ENCODE measurements around the gene RALB. TPM values are rescaled to one million over a fixed set of nuclear protein-coding genes. Genes with fewer than 3 reads are reported as not detected.

Gene RALB
- total RNA-seq, 1 donor from 2014 or later = 23.5 TPM

GRCh38 chr2:120312076-120312475 is 59.4 kb downstream of the RALB start:
- no peak overlapping the region for H3K4me3 Mint-ChIP-seq (ENCODE audit: unreplicated experiment)
- H3K9me3 Mint-ChIP-seq (ENCODE audit: low read depth) = no peaks in the 10 kb centered on the region
- H3K27ac Mint-ChIP-seq (ENCODE audit: unreplicated experiment) = no peak overlapping the region
- no peak for DNase-seq (ENCODE audit: low spot score)
- TF ChIP-seq CTCF (IDR thresholded peaks at IDR 0.05) = no peak
- peaks cover 10% of the 10 kb centered on the region for H3K4me1 Mint-ChIP-seq (ENCODE audit: low read depth)
- H3K36me3 Mint-ChIP-seq (ENCODE audit: low read depth) = no peaks in the 10 kb centered on the region
- H3K27me3 Mint-ChIP-seq (ENCODE audit: low read depth) = peaks cover 12% of the 10 kb centered on the region

- H3K27me3 Mint-ChIP-seq (ENCODE audit: low read depth) = peaks cover 12% of the 10 kb centered on the region
Measured at GRCh38 chr2:120312860-120313694, 60.4 kb downstream of the RALB start.

GRCh38 chr2:120313695-120314615 is 61.3 kb downstream of the RALB start:
- Mint-ChIP-seq H3K27ac (ENCODE audit: unreplicated experiment) (no peak overlapping the region), H3K4me1 (ENCODE audit: low read depth) (peaks cover 12% of the 10 kb centered on the region), H3K27me3 (ENCODE audit: low read depth) (peaks cover 14% of the 10 kb centered on the region), H3K9me3 (ENCODE audit: low read depth) (no peaks in the 10 kb centered on the region), H3K36me3 (ENCODE audit: low read depth) (no peaks in the 10 kb centered on the region), H3K4me3 (ENCODE audit: unreplicated experiment) (no peak overlapping the region)
- DNase-seq (ENCODE audit: low spot score) = peak; percentile 91
- TF ChIP-seq CTCF (IDR thresholded peaks at IDR 0.05) = no peak

More at GRCh38 chr2:120312860-120313694, 60.4 kb downstream of the RALB start:
- DNase-seq (ENCODE audit: low spot score) = peak; percentile 67
- Mint-ChIP-seq H3K4me3 (ENCODE audit: unreplicated experiment) (peak overlapping the region; percentile 69), H3K4me1 (ENCODE audit: low read depth) (peaks cover 10% of the 10 kb centered on the region), H3K9me3 (ENCODE audit: low read depth) (no peaks in the 10 kb centered on the region), H3K36me3 (ENCODE audit: low read depth) (no peaks in the 10 kb centered on the region), H3K27ac (ENCODE audit: unreplicated experiment) (no peak overlapping the region)
- peak; percentile 97 for TF ChIP-seq CTCF (IDR thresholded peaks at IDR 0.05)

- Mint-ChIP-seq H3K36me3 (ENCODE audit: low read depth) (no peaks in the 10 kb centered on the region), H3K4me3 (ENCODE audit: unreplicated experiment) (no peak overlapping the region), H3K27ac (ENCODE audit: unreplicated experiment) (no peak overlapping the region), H3K9me3 (ENCODE audit: low read depth) (no peaks in the 10 kb centered on the region), H3K27me3 (ENCODE audit: low read depth) (peaks cover 14% of the 10 kb centered on the region), H3K4me1 (ENCODE audit: low read depth) (peaks cover 13% of the 10 kb centered on the region)
- no peak for TF ChIP-seq CTCF (IDR thresholded peaks at IDR 0.05)
- no peak for DNase-seq (ENCODE audit: low spot score)
Measured at GRCh38 chr2:120314690-120315366, 62.2 kb downstream of the RALB start.
